ENCODE results near the gene SDSL. TPM values are rescaled to one million over a fixed set of nuclear protein-coding genes. Genes with fewer than 3 reads are reported as not detected.
A peak's percentile ranks its signal among the peaks of the same experiment; 100 is the strongest.

The SDSL gene, protein sequence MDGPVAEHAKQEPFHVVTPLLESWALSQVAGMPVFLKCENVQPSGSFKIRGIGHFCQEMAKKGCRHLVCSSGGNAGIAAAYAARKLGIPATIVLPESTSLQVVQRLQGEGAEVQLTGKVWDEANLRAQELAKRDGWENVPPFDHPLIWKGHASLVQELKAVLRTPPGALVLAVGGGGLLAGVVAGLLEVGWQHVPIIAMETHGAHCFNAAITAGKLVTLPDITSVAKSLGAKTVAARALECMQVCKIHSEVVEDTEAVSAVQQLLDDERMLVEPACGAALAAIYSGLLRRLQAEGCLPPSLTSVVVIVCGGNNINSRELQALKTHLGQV
- 0.82 TPM for total RNA-seq

DNA sequence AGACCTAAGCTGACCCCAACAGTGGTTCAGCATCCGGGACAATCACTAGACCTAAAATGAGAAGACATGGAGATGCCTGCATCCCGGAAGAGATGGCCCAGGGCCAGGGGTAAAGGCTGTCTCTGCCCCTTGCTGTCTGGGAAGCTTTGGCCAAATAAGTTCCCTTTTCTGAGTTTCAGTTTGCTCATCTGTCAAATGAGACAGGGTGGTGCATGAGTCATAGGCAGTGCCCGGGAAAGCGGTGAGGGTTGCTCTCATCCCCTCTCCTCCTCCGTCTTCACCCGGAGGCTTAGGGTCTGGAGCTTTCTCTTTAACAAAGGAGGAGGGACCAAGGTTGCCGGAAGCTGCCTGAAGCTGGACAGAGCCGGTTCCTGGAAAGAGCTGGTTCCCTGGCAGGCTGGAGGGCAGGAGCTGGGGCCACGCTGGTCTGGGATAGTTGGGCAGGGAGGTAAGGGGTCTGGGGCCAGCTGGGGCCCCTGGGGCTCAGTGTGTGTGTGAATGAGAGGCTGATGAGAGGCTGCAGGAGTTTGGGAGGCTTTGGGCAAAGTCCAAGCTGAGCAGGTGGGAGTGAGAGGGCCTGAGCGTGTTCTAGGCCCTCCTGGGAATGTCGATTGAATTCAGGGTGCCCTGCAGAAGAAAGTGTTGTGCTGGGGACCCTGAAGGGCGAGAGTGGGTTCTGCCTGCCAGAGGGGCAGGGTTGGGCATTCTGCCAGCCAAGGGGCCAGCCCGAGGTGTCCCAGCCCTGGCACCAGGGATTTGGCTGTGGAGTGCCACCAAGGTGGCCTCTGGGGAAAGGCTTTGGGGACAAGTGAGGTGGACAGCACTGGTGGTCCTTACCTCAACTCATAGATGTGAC lies at the start of gene SDSL:
Gene SDSL (plus strand): TSS at position 351 of the 856 bp plus-strand sequence. CDS start 5,603 bp downstream, outside the sequence.
- FAIRE-seq (no peak), DNase-seq (ENCODE audit: low spot score in 2 of 2) (peak in 1 of 2 donors; percentile 66)

DNA sequence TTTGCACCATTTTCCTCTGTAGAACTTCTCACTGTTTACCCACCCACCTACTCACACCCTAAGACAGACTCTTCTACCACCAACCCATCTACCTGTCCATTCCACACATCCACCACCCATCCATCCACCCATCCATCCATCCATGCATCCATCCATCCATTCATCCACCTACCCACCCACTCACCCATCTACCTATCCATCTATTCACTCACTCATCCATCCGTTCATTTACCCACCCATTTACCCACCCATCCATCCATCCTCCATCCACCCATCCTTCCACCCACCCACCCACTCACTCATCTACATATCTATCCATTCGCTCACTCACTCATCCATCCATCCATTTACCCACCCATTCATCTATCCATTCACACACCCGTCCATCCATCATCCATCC lies 48.7 kb upstream of the SDSL start:
- no peak for FAIRE-seq
- DNase-seq (ENCODE audit: low spot score in 2 of 2) = no peak

DNA sequence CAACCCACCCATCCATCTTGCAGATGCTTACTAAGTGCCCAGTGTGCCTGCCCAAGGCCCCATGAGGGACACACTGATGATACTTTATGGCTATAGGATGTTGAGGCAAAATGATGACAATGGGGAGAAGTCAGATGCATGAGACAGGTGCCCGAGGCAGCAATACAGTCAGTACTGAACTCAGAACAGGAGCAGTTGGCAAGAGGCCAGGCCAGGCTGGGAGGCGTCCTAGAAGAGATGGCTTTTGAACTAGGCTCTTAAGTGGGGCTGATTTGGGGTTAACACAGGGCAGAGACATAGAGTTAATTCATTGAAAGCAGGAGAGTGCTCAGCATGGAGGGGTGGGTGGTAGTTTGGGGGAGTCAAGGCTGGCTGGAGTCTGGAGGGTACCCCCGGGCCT lies 48.2 kb upstream of the SDSL start:
- FAIRE-seq (no peak), DNase-seq (ENCODE audit: low spot score in 2 of 2) (no peak)

DNA sequence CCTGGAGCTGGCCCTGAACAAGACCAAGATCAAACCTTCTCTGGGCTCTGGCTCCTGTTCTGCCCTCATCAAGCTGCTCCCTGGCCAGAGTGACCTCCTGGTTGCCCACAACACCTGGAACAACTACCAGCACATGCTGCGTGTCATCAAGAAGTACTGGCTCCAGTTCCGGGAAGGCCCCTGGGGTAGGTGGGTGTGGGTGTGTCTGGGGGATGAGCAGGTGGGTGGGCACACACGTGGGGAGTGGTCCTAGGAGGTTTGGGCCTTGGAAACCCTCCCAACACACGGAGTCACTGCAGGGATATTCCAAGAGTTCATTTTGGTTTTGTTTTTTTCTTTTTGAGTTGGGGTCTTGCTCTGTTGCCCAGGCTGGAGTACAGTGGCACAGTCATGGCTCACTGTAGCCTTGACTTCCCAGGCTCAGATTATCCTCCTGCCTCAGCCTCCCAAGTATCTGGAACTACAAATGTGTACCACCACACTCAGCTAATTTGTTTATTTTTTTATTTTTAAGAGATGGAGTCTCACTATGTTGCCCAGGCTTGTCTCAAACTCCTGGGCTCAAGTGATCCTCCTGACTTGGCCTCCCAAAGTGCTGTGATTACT lies 47.3 kb upstream of the SDSL start:
- DNase-seq (ENCODE audit: low spot score in 2 of 2) (no peak), FAIRE-seq (no peak)

DNA sequence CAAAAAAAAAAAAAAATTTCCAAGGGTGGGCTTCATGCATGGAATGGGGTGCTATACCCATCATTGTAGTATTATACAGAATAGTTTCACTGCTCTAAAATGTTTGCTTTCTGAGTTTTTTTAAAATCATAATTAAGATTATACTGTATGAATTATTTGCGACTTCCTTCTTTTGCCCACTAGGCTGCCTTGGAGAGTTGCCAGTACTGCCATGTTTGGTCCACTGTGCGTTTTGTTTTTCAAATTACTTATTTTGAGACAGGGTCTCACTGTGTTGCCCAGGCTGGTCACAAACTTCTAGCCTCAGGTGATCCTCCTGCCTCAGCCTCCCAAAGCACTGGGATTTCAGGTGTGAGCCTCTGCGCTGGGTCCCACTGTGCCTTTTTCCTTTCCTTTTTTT lies 43.9 kb upstream of the SDSL start:
- DNase-seq (ENCODE audit: low spot score in 2 of 2) = no peak
- no peak for FAIRE-seq

DNA sequence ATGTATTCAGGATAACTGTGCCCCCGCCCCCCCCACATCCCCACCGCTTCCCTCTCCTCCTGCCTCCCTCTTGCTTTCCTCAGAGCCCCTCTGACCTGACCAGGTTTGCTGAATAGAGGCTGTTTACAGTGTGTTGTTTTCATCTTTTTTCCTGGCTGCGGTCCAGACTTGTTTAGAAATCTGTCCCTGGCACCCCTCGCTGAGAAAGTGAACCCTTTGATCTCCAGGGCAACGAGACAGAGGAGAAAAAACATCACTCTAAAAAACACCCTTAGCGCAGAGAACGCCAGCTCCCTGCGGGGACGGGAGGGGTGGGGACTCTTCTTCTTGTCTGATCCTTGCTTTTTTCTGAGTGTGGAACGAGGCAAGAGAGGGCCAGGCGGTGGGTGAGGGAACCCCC lies 41.0 kb upstream of the SDSL start:
- DNase-seq (ENCODE audit: low spot score in 2 of 2) (no peak), FAIRE-seq (no peak)

DNA sequence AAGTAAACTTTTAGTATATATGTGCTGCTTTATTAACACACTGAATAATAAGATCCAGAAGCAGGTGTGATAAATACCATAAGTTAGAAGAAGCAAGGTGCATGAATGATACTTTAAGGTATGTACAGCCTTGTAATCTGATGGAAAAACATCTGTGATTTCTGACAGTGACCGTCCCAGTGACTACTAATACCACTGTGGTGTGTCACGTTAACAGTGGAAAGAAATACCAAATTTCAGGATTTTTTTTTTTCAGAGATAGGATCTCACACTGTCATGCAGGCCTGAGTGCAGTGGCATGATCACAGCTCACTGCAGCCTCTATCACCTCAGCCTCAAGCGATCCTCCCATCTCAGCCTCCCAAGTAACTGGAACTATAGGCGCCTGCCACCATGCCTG lies 40.0 kb upstream of the SDSL start:
- no peak for DNase-seq (ENCODE audit: low spot score in 2 of 2)
- FAIRE-seq = no peak

DNA sequence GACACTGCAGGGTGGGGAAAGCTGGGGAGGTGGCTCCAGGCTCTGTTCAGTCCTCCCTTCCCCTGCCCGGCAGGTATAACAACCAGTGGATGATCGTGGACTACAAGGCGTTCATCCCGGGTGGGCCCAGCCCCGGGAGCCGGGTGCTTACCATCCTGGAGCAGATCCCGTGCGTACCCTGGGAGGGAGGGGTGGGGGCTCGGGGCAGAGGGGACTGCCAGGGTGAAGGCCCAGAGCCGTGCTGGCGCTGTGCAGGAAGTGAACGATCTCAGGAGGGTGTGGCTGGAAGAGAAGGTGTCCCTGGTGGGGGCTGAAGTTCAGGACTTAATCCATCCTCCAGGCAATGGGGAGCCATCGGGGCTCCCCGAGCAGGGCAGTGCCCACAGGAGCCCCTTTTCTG lies 37.4 kb upstream of the SDSL start:
- no peak for FAIRE-seq

DNA sequence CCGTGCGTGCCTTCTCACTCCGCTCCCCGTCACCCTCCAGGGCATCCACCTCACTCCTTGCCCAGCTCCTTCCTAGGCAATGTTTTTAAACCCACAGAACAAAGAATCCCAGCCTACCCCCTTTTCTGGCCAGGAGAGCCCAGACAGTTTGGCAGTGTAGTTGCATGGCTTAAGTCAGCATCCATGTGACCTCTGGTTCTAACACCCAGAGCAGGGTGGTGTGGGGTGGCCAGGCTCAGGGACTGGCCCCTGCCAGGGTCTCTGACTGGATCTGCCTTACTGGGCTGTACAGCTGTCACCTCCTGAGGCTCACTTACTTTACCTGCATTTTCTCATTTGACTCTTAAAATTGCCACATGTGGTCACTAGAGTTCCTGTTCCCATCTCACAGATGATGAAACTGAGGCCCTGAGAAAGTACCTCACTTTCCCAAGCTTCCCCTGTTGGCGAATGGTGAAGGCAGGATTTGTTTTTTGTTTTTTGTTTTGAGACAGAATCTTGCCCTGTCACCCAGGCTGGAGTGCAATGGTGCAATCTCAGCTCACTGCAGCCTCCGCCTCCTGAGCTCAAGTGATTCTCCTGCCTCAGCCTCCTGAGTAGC lies 36.8 kb upstream of the SDSL start:
- FAIRE-seq (no peak), DNase-seq (ENCODE audit: low spot score in 2 of 2) (no peak)

More for the DNA sequence above, 37.4 kb upstream of the SDSL start:
- no peak for DNase-seq (ENCODE audit: low spot score in 2 of 2)

DNA sequence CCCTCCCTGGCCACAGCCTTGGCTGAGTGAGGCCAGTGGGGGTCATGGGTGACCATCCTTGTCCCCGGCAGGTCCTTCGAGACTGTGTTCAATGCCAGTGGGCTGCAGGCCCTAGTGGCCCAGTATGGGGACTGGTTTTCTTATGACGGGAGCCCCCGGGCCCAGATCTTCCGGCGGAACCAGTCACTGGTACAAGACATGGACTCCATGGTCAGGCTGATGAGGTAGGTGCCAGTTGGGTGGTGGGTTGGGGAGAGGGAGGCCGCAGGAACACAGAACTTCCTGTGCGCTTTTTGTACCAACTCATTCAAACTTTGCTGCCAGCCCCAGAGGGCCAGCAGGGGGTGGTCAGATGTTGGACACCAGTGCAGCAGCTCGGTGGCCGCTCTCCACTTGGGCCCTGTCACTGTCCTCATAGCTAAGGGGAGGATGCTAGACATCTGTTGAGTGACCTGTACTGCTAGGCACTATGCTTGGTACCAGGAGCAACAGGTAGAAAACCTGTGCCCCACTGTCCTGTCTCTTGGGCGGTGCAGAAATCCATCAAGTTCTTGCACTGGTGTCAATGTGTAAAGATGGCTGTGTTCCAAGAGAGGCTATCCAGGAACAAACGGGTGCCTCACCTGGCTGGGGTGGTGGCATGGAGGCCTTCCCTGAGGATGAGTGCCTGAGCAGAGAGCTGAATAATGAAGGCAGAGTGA lies 35.2 kb upstream of the SDSL start:
- no peak for FAIRE-seq
- no peak for DNase-seq (ENCODE audit: low spot score in 2 of 2)

DNA sequence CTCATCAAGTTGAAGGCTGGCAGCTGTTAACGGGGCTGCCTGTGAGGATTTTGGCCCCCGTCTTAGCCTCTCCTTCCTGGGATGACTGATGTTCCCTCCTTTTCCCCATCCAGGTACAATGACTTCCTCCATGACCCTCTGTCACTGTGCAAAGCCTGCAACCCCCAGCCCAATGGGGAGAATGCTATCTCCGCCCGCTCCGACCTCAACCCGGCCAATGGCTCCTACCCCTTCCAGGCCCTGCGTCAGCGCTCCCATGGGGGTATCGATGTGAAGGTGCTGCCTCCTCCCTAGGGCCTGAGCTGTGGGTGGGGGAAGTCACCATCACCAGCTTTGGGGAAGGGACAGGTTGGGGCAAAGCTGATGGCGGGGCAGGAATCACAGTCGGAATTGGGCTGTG lies 34.5 kb upstream of the SDSL start:
- FAIRE-seq = no peak
- DNase-seq (ENCODE audit: low spot score in 2 of 2) = no peak

DNA sequence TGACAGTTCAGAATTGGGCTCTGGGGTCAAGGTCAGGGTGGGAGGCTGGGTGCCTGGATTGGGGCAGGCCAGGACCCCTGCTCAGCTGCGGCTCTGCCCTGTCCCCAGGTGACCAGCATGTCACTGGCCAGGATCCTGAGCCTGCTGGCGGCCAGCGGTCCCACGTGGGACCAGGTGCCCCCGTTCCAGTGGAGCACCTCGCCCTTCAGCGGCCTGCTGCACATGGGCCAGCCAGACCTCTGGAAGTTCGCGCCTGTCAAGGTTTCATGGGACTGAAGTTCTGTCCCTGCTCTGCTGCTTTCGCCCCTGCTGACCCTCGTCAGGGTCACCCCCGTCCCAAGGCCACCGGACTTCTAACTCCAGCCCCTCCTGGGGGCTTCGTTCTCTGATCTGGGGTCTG lies 33.8 kb upstream of the SDSL start:
- FAIRE-seq (no peak), DNase-seq (ENCODE audit: low spot score in 2 of 2) (no peak)

DNA sequence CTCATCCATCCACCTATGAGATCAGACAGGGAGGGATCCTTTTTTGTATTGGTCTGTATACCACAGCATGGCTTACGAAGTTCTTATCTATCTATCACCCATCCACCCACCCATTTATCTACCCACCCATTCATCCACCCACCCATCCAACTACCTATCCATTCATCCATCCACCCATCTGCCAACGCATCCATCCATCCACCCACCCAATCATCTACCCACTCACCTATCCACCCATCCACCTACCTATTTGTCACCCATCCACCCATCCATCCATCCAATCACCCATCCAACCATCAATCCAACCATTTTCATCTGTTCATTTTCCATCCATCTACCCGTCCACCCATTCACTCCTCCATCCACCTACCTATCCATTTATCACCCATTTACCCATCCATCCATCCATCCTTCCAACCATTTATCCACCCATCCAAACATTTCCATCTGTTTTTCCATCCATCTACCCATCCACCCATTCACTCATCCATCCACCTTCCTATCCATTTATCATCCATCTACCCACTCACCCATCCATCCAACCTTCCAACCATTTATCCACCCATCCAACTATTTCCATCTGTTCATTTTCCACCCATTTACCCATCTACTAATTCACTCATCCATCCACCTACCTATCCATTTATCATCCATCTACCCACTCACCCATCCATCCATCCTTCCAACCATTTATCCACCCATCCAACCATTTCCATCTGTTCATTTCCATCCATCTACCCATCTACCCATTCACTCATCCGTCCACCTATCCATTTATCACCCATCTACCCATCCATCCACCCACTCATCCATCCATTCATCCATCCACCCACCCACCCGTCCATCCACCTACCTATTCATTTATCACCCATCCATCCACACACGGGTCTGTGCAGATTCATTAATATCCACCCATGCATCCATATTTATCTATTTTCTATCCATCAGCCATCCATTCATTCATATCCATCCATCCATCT lies 31.8 kb upstream of the SDSL start:
- no peak for DNase-seq (ENCODE audit: low spot score in 2 of 2)
- FAIRE-seq = no peak

DNA sequence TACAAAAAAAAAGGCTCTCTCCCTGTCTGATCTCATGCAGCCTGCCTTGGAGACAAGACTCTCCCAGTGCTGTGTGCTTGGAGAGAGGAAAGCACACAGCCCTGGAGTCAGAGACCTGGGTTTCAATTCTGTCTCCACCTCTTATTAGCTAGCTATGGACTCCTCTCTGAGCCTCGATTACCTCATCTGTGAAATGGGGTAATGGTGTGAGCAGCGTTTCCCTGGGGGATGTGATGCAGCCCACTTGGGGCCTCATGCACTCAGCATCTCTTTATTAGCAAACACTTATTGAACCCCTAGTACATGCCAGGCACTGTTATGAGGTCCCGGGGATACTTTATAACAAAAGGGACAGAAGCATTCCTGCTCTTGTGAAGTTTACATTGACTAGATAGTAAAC lies 31.0 kb upstream of the SDSL start:
- FAIRE-seq = no peak

DNA sequence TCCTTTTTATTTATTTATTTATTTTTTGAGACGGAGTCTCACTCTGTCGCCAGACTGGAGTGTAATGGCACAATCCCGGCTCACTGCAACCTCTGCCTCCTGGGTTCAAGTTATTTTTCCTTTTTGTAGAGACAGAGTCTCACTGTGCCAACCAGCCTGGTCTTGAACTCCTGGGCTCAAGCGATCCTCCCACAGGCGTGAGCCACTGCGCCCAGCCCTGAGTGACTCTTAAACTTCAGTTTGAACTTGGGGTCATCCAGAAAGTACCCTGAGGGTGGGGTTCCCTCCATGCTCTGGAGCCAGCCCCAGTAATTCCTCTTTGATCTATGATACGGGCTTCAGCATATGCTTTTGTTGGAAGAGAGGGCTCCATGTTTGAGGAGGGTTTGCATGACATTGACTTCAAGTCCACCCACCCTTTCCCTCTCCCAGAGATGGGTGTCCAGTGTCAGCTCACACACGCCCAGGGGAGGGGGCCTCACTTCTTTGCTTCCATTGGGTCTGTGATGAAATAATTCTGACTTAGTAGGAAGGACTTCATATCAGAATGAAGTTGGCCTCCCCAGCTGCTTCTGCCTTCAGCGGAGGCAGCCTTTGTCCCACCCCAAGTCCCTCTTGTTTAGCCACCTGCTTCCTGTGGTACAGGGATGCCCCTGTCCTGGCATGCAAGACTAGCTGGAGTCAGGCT lies 30.4 kb upstream of the SDSL start:
- no peak for FAIRE-seq

More for the DNA sequence above, 31.0 kb upstream of the SDSL start:
- no peak for DNase-seq (ENCODE audit: low spot score in 2 of 2)

DNA sequence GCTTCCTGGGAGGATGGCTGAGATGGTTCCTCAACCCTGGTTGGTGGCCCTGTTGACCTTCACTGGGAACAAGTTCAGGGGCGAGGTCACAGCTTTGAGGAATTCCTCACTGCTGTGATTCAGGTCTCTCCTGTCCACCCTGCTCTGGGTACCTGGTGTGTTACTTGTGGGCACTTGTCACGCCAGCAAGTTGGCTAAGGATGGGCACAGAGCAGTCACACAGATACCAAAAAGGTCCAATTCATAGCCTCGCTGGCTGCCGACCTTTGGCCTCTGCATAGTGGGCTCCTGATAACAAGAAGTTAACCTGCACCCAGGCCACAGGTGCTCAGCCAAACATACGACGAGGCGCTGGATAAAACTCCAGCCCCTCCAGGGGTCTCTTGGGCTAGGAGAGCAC lies 29.7 kb upstream of the SDSL start:
- FAIRE-seq = no peak
- DNase-seq (ENCODE audit: low spot score in 2 of 2) = no peak

More for the DNA sequence above, 30.4 kb upstream of the SDSL start:
- DNase-seq (ENCODE audit: low spot score in 2 of 2) = no peak

DNA sequence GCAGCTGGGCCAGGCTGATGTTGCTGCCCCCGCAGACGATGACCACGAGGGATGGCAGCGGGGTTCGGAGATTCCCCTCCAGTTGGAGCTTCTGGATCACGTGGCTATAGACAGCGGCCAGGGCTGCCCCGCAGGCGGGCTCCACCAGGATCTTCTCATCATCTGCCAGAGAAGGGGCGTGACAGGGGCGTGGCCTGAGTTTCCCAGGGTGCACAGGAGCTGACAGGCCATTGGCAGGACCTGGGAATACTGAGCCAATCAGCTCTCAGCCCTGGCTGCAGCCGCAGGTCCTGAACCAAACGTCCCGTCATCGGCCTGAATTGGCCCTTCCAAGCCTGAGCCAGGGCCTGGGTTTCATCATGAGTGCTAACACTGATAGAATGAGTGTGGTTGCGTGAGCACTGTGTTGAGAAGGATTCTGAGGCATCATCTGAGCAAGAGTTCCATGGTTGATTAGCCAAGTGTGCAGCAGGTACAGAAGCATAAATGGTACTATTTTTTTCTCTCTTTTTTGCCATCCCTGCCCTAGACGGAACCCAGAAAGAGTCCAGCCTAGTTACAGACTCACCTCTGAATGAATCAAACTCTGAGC lies 29.1 kb upstream of the SDSL start:
- DNase-seq (ENCODE audit: low spot score in 2 of 2) = no peak
- no peak for FAIRE-seq

DNA sequence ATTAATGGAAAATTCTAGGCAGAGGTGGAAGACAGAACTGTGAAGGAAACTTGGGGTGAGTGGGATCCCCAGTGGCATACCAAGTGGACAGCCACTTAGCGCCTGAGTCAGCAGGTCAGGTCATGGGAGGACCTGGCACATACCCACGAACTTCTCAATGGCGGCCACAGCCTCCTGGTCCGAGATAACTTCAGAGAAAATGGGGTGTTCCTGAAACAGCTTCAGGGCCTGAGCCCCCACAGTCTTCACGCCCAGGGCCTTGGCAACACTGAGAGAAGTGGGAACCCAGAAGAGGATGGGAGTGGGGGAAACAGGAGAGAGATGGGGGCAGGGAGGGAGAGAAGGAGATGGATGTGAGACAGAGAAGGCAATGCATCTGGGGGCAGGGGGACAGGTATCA lies 28.4 kb upstream of the SDSL start:
- no peak for DNase-seq (ENCODE audit: low spot score in 2 of 2)
- FAIRE-seq = no peak
